GM21447 (cell line): ENCODE results near the gene ZNF595.
"Not testable (repeated sequence)": the region's sequence is repeated elsewhere in the genome, so short reads cannot be mapped to it uniquely, and the experiment has no call there.

Experiments used
- ATAC-seq: cut with Tn5 transposase; IDR thresholded peaks from one replicate; pipeline ENCODE4 v1.9.1; 2021; ENCODE audit not compliant: unreplicated experiment

ZNF595 gene

DNA sequence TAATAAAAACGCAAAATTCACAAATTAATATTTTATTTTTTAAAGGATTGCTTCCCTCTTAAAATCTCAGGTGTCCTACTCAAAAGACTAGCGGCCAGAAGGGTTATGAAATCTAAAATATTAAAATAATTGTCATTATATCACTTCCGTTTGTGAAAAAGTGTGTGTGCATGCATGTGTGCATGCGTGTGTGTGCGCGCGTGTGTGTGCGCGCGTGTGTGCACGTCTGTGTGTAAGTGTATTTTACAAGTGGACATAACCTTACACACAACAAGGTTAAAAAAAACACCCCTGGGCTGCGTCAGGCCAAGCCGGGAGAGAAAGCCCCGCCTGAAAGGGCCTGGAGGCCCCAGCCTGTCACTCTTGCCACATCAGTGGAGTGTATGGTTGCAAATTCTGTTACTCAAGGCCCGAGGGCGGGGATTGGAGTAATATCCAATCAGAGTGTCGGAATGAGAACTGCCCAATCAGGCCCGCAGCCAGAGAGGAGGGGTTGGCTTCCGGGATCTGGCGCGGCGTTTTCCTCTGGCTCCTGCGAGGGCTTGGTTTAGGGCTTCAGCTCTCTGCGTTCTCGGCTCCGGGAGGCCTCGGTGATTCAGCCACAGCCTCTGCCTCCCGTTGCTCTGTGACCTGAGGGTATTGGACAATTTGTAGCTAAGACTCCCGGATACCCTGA lies at the start of gene ZNF595:
Gene ZNF595 (plus strand): TSS at position 518 of the 676 bp plus-strand sequence. CDS start 168 bp downstream, outside the sequence.
- not testable (repeated sequence) for ATAC-seq

DNA sequence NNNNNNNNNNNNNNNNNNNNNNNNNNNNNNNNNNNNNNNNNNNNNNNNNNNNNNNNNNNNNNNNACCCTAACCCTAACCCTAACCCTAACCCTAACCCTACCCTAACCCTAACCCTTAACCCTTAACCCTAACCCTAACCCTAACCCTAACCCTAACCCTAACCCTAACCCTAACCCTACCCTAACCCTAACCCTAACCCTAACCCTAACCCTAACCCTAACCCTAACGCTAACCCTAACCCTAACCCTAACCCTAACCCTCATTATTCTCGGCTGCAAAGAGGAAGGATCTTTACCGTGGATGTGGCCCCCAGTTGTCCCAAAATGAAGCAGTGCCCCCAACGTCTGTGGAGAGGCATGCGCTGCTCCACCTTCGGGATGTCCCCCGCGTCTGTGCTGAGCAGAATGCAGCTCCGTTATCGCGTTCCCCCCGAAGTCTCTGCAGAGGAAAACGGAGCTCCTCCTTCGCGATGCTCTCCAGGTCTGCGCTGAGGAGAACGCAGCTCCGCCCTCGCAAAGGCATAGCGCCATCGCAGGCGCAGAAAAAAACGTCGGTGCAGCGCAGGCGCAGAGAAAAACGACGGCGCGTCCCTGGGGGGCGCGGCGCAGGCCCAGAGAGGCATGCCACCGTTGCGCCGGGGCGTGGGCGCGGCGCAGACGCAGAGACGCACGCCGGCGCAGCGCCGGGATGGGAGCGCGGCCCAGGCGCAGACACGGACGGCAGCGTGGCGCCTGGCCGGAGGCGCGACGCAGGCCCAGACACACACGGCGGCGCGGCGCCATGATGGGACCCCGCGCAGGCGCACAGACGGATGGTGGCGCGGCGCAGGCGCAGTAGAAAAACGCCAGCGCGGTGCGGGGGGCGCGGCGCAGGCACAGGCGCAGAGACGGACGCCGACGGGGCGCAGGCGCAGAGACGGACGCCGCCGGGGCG lies 42.9 kb upstream of the ZNF595 start:
- ATAC-seq, result not testable (repeated sequence)

DNA sequence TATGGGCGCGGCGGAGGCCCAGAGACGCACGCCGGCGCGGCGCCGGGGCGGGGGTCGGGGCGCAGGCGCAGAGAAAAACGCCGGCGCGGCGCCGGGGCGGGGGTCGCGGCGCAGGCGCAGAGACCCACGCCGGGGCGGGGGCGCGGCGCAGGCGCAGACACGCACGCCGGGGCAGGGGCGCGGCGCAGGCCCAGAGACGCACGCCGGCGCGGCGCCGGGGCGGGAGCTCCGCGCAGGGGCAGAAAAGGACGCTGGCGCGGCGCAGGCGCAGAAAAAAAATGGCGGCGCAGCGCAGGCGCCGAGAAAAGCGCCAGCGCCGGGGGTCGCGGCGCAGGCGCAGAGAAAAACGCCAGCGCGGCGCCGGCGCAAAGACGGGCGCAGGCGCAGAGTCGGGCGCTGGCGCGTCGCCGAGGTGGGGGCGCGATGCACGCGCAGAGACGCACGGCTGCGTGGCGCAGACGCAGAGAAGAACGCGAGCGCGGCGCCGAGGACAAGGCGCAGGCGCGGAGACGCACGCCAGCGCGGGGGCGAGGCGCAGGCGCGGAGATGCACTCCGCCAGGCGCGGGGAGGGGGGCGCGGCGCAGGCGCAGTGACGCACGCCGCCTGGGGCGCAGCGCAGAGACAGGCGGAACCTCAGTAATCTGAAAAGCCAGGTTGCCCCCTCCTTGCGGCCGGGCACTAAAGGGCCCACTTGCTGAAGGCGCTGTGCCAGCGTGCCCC lies 41.9 kb upstream of the ZNF595 start:
- ATAC-seq, result peak; percentile 34

DNA sequence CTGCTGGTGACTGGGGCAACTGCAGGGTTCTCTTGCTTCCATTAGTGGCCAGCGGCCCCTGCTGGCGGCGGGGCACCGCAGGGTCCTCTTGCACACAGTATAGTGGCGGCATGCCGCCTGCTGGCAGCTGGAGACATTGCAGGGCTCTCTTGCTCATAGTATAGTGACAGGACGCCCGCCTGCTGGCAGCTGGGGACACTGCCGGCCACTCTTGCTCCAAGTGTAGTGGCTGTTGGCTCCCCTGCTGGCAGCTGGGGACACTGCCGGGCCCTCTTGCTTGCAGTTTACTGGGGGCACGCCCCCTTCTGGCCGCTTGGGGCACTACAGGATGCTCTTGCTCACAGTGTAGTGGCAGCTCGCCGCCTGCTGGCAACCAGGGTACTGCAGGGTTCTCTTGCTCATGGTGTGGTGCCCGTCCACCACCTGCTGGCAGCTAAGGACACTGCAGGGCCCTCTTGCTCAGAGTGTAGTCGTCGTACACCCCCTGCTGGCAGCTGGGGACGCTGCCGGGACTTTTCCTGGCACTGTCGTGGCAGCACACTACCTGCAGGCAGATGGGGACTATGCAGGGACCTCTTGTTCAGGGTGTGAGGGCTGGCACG lies 41.2 kb upstream of the ZNF595 start:
- ATAC-seq, result peak; percentile 90

DNA sequence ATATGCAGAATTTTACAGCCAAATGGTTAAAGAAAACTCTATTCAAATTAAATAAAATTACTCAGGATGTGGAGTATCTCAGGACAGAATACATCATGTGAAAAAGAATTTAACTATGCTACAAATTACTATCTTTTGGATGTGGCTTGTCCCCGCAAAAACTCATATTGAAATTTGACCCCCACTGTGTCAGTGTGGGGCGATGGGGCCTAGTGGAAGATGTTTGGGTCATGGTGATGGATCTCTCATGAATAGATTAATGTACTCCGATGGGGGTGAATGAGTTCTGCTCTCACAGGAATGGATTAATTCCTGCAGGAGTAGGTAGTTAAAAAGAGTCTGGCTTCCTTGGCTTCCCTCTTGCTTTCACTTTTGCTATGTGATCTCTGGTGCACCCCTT lies 35.0 kb upstream of the ZNF595 start:
- not testable (repeated sequence) for ATAC-seq

DNA sequence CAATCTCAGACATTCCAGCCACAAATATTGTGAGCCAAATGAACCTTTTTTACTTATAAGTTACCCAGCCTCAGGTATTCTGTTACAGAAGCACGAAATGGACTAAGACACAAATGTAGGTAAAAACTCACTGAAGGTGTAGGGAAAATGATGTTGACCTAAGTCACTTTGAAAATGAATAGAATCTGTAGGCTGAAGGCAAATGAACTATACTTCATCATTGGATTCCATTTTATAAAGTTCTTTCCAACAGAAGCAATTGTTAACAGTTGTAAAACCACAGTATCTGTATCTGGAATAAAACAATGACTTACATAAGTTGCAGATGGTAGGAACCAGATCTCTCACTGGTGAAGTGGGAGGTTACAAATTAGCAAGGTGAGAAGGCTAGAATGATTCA lies 34.5 kb upstream of the ZNF595 start:
- not testable (repeated sequence) for ATAC-seq

DNA sequence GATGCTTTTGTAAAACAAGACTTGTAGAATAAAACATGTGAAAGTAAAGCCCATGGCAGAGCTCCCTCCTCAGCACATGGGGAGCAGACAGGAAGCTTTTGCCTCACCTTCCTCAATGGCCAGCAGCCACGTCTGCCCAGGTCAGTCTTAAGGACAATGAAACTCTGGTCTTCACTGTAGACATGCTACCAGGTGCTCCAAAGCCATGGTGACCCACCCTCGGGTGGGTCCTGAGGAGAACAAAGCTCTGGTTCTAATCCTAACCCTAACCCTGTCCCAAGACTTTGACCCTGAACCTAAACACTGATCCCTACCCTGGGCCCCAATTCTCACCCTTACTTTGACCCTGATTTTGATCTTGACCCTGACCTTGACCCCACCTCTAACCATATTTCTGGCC lies 30.2 kb upstream of the ZNF595 start:
- ATAC-seq, result not testable (repeated sequence)

DNA sequence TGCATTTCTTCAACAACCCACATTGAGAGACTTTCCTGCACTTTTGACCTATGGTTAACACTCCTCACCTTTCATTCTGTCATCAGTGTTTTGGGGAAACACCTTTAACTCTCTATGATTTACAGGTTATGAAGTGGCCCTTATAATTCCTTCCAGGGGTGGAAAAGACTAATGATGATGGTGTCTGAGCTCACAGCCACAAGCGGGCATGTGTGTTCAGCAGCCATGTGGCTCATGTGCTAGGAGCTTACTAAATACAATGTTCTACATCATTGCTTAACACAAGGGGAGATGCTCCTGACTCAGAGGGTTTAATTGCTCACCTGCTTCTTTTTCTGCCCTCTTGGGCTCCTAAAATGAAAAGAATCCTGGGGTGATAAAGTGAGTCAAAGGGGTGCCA lies 28.8 kb upstream of the ZNF595 start:
- ATAC-seq, result not testable (repeated sequence)

DNA sequence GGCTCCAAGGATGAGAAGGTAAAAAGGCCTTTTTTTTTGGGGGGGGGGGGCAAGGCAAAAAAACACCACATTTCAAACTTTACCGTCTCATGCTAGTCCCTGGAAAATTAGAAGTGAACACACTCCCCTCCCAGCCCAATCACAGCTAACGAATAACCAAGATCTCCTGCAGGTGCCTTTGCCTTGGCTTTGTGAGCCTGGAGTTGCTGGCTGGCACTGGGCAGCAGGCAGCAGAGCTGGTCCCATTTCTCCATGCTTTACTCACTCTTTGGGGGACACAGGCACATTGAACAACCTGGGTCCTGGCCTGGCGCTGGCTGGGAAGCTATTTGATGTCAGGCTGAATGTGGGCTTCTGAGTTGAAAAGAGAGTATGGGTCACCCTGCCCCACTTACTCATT lies 25.6 kb upstream of the ZNF595 start:
- ATAC-seq, result not testable (repeated sequence)

DNA sequence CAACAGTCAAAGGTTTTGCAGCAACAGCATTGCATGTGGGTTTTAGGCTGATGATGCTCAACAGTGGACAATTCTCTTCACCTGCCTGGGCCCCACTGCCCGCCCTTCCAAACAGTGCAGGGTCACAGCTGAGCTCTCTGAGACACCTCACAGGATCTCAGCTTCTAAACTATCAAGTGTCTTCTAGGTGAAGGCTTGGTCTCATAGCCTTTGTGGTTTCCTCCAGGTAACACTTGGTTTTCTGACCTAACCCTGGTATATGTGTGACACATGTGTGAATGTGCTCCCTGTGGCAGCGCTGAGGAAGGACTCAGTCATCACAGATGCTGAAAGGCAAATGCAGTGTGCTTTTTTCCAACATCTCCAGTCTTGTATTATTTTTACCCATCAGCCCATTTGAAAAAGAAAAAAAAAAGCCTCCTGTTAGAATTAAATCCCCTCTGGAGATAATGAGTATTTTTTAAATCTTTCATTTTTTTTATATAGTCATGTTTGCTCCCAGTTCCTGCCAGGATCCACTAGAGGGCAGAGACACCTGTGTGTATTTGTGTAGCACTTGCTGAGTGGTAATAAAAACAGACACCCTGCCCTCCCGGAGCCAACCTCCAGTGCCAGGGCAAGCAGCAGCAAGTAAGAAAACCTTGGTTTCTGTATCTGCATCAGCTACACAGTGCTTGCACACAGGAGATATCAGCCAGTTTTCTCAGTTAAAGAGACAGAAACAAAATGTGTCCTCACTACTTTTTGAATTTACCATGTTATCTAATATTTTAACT lies 24.2 kb upstream of the ZNF595 start:
- not testable (repeated sequence) for ATAC-seq

DNA sequence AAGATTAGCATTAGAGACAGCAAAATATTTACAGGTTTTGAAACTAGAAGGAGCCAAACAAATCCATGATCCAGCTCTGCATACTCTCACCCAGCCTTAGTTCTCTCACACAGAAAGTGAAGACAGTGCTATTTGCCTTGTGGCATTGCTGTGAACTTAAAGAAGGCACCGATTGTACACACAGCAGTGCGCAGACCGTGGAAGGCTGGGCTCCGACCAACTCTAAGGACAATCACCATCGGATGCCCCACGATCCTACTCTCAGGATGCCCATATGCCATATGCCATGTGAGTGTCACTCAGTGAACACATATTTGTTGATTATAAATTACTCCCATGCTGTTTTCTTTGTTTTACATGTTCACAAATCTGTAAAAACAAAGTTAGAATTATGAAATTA lies 19.8 kb upstream of the ZNF595 start:
- not testable (repeated sequence) for ATAC-seq

DNA sequence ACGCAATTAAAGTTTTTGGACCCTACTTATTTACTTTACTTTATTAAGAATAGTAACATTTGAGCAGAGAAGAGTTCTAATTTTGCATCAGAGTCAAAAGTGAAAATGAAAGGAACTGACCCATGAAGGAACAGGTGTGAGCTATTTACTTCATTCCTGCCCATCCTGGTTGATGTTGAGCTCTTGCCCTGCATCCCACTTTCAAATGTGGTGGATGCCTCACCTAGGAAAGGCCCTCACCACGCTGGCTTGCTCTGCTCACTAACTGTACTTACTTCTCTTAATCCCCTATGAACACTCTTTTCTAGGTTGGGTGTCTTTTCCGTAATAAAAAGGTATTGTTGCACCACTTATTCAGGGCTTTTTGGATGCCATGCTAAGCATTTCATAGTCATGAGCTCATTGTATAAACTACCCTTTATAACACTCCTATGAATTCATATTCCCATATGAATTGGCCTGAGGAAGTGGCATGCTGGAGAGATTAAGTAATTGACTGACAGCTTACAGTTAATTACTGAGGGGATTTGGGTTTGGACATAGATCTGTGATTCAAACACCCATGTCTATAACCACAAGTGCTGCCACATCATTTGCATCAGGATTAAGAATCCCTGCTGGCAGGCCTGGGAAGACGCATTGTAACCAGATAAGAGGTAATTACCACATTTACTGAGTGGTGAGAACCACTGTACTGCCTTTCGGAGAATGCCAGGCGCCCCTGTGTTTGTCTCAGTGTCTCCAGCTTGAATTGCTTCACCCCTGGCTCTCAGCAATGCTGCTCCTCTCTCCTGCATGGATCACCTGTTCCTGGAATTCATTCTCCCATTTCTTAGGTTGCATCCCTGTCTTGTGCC lies 16.3 kb upstream of the ZNF595 start:
- ATAC-seq, result not testable (repeated sequence)

DNA sequence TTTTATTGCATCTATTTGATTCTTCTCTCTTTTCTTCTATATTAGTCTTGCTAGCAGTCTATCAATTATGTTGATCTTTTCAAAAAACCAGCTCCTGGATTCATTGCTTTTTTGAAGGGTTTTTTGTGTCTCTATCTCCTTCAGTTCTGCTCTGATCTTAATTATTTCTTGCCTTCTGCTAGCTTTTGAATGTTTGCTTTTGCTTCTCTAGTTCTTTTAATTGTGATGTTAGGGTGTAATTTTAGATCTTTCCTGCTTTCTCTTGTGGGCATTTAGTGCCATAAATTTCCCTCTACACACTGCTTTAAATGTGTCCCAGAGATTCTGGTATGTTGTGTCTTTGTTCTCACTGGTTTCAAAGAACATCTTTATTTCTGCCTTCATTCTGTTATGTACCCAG lies 14.9 kb upstream of the ZNF595 start:
- not testable (repeated sequence) for ATAC-seq

DNA sequence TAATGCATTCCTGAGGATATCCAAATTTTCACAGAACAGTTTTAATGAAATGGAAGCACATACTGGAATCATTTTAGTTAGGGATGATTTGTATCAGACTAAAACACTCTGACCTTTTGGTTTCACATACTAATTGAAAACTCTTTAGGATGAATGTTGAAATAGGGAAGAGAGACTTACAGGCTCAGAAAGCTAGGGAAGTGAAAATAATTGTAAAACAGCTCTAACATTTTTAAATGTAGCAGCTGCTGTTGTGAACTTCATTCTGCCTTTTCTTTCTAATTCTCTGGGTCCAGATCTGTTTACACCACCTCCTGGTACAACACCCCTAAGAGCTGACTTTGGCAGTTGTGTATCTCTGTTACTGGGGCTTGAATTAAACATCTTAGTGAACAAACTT lies 9.7 kb upstream of the ZNF595 start:
- not testable (repeated sequence) for ATAC-seq

DNA sequence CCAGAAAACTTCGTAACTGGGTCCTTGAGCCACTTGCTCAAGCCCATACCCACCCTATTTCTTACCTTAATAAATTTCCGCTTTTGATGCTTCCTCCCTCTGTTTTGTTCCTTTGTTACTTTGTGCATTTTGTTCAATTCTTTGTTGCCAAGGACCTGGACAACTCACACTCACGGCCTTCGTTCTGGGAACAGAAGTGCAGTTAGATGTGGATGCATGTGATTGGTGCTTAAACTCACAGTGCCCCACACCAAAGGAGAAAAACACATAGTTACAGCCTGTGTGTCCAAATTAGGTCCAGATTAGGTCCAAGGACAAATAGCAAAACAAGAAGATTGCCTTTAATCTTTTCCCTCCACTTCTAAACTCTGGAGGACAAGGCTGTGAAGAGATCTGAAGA lies 1.9 kb upstream of the ZNF595 start:
- not testable (repeated sequence) for ATAC-seq

DNA sequence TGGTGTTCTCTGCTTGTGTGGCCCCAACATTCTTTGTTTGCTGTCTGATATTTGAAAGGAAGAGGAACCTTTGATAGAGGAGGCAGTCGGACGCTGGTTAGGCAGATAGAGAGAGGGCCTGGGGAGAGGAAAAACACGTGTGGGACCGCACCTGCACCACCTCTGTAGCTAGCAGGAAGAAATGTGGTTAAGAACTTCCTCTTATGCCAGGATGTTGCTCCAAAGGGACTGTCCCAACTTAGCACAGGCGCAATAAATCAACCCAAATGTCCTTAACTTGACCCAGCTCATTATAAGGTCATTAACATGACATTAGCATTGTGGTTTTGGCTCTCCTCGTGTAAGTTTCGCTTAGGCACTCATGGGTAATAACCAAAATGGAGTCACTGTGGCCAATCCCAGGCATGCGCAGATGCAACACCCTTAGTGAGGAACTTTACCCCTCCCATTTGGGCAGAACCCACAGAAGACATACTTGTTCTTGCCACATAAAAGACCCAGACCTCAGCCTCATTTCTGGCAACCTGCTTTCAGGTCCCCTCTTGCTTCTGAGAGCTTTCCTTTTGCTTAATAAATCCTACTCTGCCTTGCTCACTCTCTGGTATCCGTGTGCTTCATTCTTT lies 1.4 kb upstream of the ZNF595 start:
- ATAC-seq, result peak; percentile 75

DNA sequence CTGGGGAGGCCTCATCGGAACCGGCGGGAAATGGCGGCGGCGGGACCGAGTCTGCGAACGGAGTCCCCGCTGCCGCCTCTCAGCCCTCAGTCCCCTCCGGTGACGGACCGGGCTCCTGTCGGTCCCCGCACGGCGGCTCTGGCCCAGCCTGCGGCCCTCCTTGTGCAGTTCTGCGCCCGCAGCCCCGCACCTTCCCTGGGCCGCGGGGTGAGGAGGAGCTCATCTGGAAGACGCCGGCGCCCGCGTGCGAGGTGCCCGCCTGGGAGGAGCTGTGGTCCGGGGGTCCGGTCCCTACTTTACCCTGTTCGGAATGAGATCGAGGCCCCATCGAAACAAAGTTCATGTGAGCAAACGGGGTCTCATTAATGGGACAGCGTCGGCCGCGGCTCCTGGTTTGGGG lies 400 bp downstream of the ZNF595 start:
- ATAC-seq, result not testable (repeated sequence)

DNA sequence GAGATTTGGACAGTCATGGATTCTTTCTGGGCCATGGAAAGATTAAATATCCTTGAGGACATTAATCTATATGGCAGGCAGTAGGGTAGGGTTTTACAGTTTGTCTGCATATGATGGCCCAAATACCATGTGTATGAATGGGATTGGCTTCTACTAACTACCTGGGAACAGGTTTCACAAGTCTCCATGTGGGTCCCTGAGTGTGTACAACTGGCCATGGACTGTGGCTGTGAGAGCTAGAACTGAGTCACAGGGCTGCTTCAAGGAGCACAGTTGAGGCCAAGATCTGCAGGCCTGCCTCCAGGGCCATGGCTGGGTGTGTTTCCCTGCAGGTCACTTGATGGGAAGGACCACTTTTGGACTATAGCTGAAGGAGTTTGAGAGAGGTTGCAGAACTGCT lies 11.6 kb downstream of the ZNF595 start:
- not testable (repeated sequence) for ATAC-seq

DNA sequence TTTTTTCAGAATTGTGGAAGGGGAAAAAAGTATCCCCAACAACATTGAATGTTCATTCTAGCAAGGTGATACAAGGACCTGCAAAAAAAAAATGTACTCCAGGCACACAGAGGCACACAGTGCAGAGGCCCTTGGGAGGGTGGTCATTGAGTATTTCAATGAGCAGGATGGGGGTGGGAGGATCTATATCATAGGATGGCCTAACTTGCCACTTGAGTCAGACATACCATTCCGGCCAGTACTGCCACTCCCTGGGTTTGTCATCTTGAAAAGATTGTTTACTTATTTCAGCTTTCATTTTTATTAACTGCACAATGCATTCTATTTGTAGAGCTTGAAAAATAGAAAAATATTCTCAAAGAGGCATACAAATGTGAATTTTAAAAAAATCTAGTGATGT lies 18.7 kb downstream of the ZNF595 start:
- ATAC-seq, result no peak
